Fibroblast of villous mesenchyme (primary cell): Measurements from ENCODE around the gene ZCCHC12. TPM values are rescaled to one million over a fixed set of nuclear protein-coding genes. Genes with fewer than 3 reads are reported as not detected.

ENCODE experiments used
- DNase-seq: peaks from one replicate; pipeline ENCODE4 v3.0.0-alpha.2; 2010; ENCODE audit warnings: low read depth
- H3K4me3 ChIP-seq: 2 replicates; pipeline ENCODE4 v1.5.1; 2011; ENCODE audit warnings: low read depth, mild to moderate bottlenecking, low read length
- total RNA-seq: library from RNA; depleted of rRNA; stranded (reverse); fragments of >200 nt; gene quantifications from 2 replicates; pipeline ENCODE4 v1.2.3, GENCODE V29; 2012
- TF ChIP-seq, protein P1 (sequence below): IDR thresholded peaks from 2 replicates; pipeline ENCODE4 v1.5.1; 2012; ENCODE audit warnings: low read depth, mild to moderate bottlenecking, low read length; ENCODE audit not compliant: insufficient read depth

ZCCHC12 gene
- total RNA-seq, 1 donor, result under 0.01 TPM

GRCh38 chrX:118855681-118856310, 32.2 kb downstream of the ZCCHC12 start:
- no peak for DNase-seq
- TF ChIP-seq, protein P1, sequence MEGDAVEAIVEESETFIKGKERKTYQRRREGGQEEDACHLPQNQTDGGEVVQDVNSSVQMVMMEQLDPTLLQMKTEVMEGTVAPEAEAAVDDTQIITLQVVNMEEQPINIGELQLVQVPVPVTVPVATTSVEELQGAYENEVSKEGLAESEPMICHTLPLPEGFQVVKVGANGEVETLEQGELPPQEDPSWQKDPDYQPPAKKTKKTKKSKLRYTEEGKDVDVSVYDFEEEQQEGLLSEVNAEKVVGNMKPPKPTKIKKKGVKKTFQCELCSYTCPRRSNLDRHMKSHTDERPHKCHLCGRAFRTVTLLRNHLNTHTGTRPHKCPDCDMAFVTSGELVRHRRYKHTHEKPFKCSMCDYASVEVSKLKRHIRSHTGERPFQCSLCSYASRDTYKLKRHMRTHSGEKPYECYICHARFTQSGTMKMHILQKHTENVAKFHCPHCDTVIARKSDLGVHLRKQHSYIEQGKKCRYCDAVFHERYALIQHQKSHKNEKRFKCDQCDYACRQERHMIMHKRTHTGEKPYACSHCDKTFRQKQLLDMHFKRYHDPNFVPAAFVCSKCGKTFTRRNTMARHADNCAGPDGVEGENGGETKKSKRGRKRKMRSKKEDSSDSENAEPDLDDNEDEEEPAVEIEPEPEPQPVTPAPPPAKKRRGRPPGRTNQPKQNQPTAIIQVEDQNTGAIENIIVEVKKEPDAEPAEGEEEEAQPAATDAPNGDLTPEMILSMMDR, result no peak

DNA sequence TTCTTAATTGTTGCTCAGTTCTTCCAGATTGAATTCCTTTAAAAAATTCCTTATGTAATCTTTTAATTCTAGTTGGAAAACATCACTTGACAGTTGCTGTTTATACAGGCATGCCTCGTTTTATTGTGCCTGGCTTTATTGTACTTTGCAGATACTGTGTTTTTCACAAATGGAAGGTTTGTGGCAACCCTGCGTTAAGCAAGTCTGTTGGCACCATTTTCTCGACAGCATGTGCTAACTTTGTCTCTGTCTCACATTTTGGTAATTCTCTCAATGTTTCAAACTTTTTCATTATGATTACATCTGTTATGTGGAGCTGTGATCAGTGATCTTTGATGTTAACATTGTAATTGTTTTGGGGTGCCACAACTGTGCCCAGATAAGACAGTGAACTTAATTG, 33.4 kb downstream of the ZCCHC12 start:
- no peak overlapping the region for H3K4me3 ChIP-seq
- DNase-seq, result no peak
- TF ChIP-seq, protein P1, result no peak

More at GRCh38 chrX:118855681-118856310, 32.2 kb downstream of the ZCCHC12 start:
- H3K4me3 ChIP-seq, result no peak overlapping the region

GRCh38 chrX:118861338-118861737, 37.7 kb downstream of the ZCCHC12 start:
- DNase-seq, result no peak
- TF ChIP-seq, protein P1, result no peak

DNA sequence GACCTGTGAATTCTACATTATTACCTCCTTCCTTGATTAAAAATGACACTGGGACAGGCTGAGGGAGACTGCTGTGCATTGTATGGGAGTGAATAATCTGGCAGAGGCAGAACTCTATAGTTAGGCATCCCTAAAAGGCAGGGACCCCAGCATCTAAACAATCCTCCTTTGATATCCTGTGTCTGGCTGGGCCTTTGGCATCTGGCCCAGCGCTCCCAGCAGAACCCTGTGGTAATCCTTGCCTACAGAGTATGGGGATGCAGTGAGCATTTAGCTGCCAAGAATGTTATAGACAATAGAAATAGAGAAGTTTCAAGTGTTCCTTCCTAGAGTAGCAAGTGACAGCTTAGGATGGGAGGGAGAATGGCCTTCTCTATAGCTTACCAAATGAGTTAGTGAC, 38.5 kb downstream of the ZCCHC12 start:
- TF ChIP-seq, protein P1, result no peak
- H3K4me3 ChIP-seq, result no peak overlapping the region
- DNase-seq, result no peak

More at GRCh38 chrX:118861338-118861737, 37.7 kb downstream of the ZCCHC12 start:
- H3K4me3 ChIP-seq, result no peak overlapping the region

- no peak for DNase-seq
- no peak overlapping the region for H3K4me3 ChIP-seq
- TF ChIP-seq, protein P1, result no peak
These were observed 39.4 kb downstream of the ZCCHC12 start for GRCh38 chrX:118862979-118863378.

DNA sequence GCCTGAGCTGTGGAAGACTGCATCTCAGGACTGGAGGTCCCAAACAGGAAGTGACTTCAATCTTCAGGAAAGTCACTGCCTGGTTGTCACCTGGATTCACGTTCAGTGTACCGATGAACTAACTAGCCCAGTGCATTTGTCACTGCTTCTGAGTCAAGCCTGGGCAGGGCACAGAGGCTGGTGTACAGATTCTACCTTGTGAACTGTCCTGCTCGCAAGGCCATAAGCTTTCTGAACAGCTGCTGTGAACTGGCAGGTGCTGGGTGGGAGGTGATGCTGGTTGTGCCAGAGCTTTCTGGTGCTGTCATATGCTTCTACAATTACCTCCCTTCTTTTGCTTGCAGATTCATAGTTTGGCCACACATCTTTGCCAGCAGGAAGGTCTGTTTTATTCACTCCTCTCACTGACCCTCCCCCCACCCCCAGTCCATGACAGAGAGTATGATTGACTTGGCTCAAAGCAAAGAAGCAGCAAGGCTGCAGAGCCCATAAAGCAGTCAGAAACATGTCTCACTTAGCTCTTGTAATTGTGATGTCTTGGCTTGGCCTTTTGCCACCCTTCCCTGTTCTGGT, 40.5 kb downstream of the ZCCHC12 start:
- DNase-seq, result no peak
- TF ChIP-seq, protein P1, result no peak
- no peak overlapping the region for H3K4me3 ChIP-seq
